CD14-positive monocyte (primary cell): ENCODE measurements around the gene TCIRG1. TPM values are rescaled to one million over a fixed set of nuclear protein-coding genes. Genes with fewer than 3 reads are reported as not detected.

Experiments
- DNase-seq, 3 donors: peaks; one replicate each; pipeline ENCODE4 v3.0.0-alpha.2; 2011 to 2022
- H2AFZ ChIP-seq: 2 replicates; pipeline ENCODE4 v1.6.0; 2012; ENCODE audit warnings: mild to moderate bottlenecking, low read depth, low read length, inconsistent platforms; ENCODE audit not compliant: insufficient read depth, poor library complexity, severe bottlenecking
- H3K27ac ChIP-seq, 2 donors: 1 replicate in 1 of 2; 2 replicates in 1 of 2; pipeline ENCODE4 v1.5.1; 2012 to 2013; ENCODE audit warnings: low read length in 2 of 2, control low read depth in 1 of 2, inconsistent platforms in 1 of 2, low read depth in 1 of 2, mild to moderate bottlenecking in 1 of 2
- H3K27me3 ChIP-seq, 2 donors: one replicate each; pipeline versions ENCODE4 v1.6.0 to v1.6.1; 2011 to 2013; ENCODE audit warnings: low read length in 2 of 2; ENCODE audit not compliant: control insufficient read depth in 2 of 2, insufficient read depth in 2 of 2
- H3K36me3 ChIP-seq, 2 donors: replicated peaks in 1 of 2; 1 replicate in 1 of 2; 2 replicates in 1 of 2; pipeline versions ENCODE4 v1.5.1 to v1.6.1; 2012 to 2013; ENCODE audit warnings: low read length in 2 of 2, control low read depth in 1 of 2, inconsistent platforms in 1 of 2, mild to moderate bottlenecking in 1 of 2; ENCODE audit not compliant: insufficient read depth in 2 of 2, control insufficient read depth in 1 of 2
- H3K4me1 ChIP-seq, 2 donors: 1 replicate in 1 of 2; 2 replicates in 1 of 2; pipeline versions ENCODE4 v1.5.1 to v1.6.1; 2012 to 2013; ENCODE audit warnings: low read length in 2 of 2, control low read depth in 1 of 2, inconsistent platforms in 1 of 2, mild to moderate bottlenecking in 1 of 2, moderate library complexity in 1 of 2; ENCODE audit not compliant: insufficient read depth in 2 of 2, control insufficient read depth in 1 of 2
- H3K4me2 ChIP-seq: replicated peaks from 2 replicates; pipeline ENCODE3; 2012; ENCODE audit warnings: low read length, moderate library complexity, mild to moderate bottlenecking; ENCODE audit not compliant: poor library complexity, severe bottlenecking; ENCODE audit errors: extremely low read depth
- H3K4me3 ChIP-seq, 3 experiments: fragments of 200-600 bp in 1 of 3; sonication (generic) in 1 of 3; replicated peaks in 1 of 3; 1 replicate in 2 of 3; 2 replicates in 1 of 3; pipeline ENCODE4 v1.5.1; 2011 to 2013; ENCODE audit warnings: low read length in 3 of 3, mild to moderate bottlenecking in 3 of 3, control low read depth in 2 of 3, low read depth in 2 of 3, inconsistent platforms in 1 of 3, moderate library complexity in 1 of 3
- H3K79me2 ChIP-seq: 2 replicates; pipeline ENCODE4 v1.6.0; 2012; ENCODE audit warnings: mild to moderate bottlenecking, control low read depth, inconsistent platforms, low read length, moderate library complexity; ENCODE audit not compliant: insufficient read depth
- H3K9ac ChIP-seq: 2 replicates; pipeline ENCODE4 v1.6.0; 2017; ENCODE audit warnings: low read length, mild to moderate bottlenecking; ENCODE audit not compliant: insufficient read depth, poor library complexity, severe bottlenecking
- H3K9me3 ChIP-seq, 2 donors: replicated peaks in 1 of 2; 1 replicate in 1 of 2; 2 replicates in 1 of 2; pipeline versions ENCODE4 v1.5.1 to v1.6.1; 2012 to 2013; ENCODE audit warnings: low read length in 2 of 2, control low read depth in 1 of 2; ENCODE audit not compliant: control insufficient read depth in 1 of 2, insufficient read depth in 1 of 2
- H4K20me1 ChIP-seq: 2 replicates; pipeline ENCODE4 v1.6.0; 2012; ENCODE audit warnings: mild to moderate bottlenecking, low read length, control low read depth, moderate library complexity; ENCODE audit not compliant: insufficient read depth
- H3K27ac Mint-ChIP-seq, 7 donors: one replicate each; pipeline ENCODE4 v1.8.0; 2020; ENCODE audit warnings: mild to moderate bottlenecking in 7 of 7, mixed read lengths in 7 of 7, moderate library complexity in 6 of 7, inconsistent platforms in 2 of 7
- H3K27me3 Mint-ChIP-seq, 3 donors: one replicate each; pipeline ENCODE4 v1.8.0; 2021 to 2022; ENCODE audit warnings: low read depth in 3 of 3, mild to moderate bottlenecking in 3 of 3, mixed read lengths in 3 of 3, moderate library complexity in 3 of 3, inconsistent platforms in 1 of 3
- H3K36me3 Mint-ChIP-seq, 2 donors: one replicate each; pipeline ENCODE4 v1.8.0; 2020; ENCODE audit warnings: mixed read lengths in 2 of 2, inconsistent platforms in 1 of 2, mild to moderate bottlenecking in 1 of 2
- H3K4me1 Mint-ChIP-seq: one replicate; pipeline ENCODE4 v1.8.0; 2020; ENCODE audit warnings: mild to moderate bottlenecking, mixed read lengths
- H3K4me3 Mint-ChIP-seq, 2 donors: one replicate each; pipeline ENCODE4 v1.8.0; 2020; ENCODE audit warnings: mild to moderate bottlenecking in 2 of 2, mixed read lengths in 2 of 2, moderate library complexity in 1 of 2
- H3K9me3 Mint-ChIP-seq, 7 donors: one replicate each; pipeline ENCODE4 v1.8.0; 2020 to 2022; ENCODE audit warnings: mixed read lengths in 7 of 7, mild to moderate bottlenecking in 6 of 7, moderate library complexity in 6 of 7, inconsistent platforms in 2 of 7
- WGBS: methylation state at CpG from one replicate; pipeline ENCODE4 v1.1.5; 2013; ENCODE audit warnings: missing lambda C conversion rate; ENCODE audit not compliant: insufficient coverage; 5-methylcytosine and 5-hydroxymethylcytosine counted together
- intact Hi-C, 2 donors: fragments of 100-400 bp; cut with micrococcal nuclease; formaldehyde crosslinking; loops; one replicate each; pipeline versions ENCODE4 v1.15.0 to v1.15.1; 2023
- polyA plus RNA-seq, 3 donors: library from polyadenylated mRNA; depleted of rRNA in 1 of 3; unstranded in 2 of 3; stranded (reverse) in 1 of 3; fragments of 300-500 nt in 2 of 3; fragments of >200 nt in 1 of 3; fragmentation: Illumina TruSeq in 2 of 3; gene quantifications; 1 replicate in 2 of 3; 2 replicates in 1 of 3; pipeline ENCODE4 v1.2.3, GENCODE V29; 2012 to 2021
- TF ChIP-seq, protein P1 (sequence below): fragments of 200-600 bp; IDR thresholded peaks from one replicate; pipeline ENCODE4 v1.8.0; 2022; ENCODE audit warnings: antibody characterized with exemption, mild to moderate bottlenecking

The TCIRG1 gene
- polyA plus RNA-seq, 3 donors: 197 to 1,286 (median 225) TPM

- DNase-seq: no peak
- Histone ChIP-seq H3K79me2 (no peaks in the 10 kb centered on the region), H3K27me3 (no peaks in the 10 kb centered on the region), H3K4me2 (no peak overlapping the region), H2AFZ (no peak overlapping the region), H3K4me3 (no peak overlapping the region), H3K27ac (peak overlapping the region in 1 of 2 donors; percentile 13), H4K20me1 (no peaks in the 10 kb centered on the region), H3K9me3 (no peaks in the 10 kb centered on the region), H3K36me3 (peaks cover 51 to 93% of the 10 kb centered on the region in 2 donors), H3K4me1 (peaks cover 0 to 10% of the 10 kb centered on the region in 2 donors), H3K9ac (no peak overlapping the region)
- Mint-ChIP-seq H3K27ac (peak overlapping the region in 4 of 7 donors; percentile 11 to 68 (median 43)), H3K9me3 (no peaks in the 10 kb centered on the region), H3K4me1 (peaks cover 16% of the 10 kb centered on the region), H3K4me3 (no peak overlapping the region), H3K27me3 (no peaks in the 10 kb centered on the region), H3K36me3 (peaks cover 69 to 85% of the 10 kb centered on the region in 2 donors)
- TF ChIP-seq, protein P1, sequence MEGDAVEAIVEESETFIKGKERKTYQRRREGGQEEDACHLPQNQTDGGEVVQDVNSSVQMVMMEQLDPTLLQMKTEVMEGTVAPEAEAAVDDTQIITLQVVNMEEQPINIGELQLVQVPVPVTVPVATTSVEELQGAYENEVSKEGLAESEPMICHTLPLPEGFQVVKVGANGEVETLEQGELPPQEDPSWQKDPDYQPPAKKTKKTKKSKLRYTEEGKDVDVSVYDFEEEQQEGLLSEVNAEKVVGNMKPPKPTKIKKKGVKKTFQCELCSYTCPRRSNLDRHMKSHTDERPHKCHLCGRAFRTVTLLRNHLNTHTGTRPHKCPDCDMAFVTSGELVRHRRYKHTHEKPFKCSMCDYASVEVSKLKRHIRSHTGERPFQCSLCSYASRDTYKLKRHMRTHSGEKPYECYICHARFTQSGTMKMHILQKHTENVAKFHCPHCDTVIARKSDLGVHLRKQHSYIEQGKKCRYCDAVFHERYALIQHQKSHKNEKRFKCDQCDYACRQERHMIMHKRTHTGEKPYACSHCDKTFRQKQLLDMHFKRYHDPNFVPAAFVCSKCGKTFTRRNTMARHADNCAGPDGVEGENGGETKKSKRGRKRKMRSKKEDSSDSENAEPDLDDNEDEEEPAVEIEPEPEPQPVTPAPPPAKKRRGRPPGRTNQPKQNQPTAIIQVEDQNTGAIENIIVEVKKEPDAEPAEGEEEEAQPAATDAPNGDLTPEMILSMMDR: no peak
- intact Hi-C loops: no loop called here
- WGBS: no CpG with 5 or more reads among the region's 2 CpGs
These were observed 26.1 kb downstream of the TCIRG1 start for GRCh38 chr11:68064926-68065325.

- no peak overlapping the region for H2AFZ ChIP-seq
These were observed 27.0 kb downstream of the TCIRG1 start for GRCh38 chr11:68065841-68066240.

More at GRCh38 chr11:68065841-68066240, 27.0 kb downstream of the TCIRG1 start:
- Histone ChIP-seq H3K9me3 (no peaks in the 10 kb centered on the region), H3K27ac (no peak overlapping the region), H3K4me3 (no peak overlapping the region), H3K4me1 (peaks cover 0 to 10% of the 10 kb centered on the region in 2 donors), H3K27me3 (no peaks in the 10 kb centered on the region), H3K9ac (no peak overlapping the region), H4K20me1 (no peaks in the 10 kb centered on the region), H3K79me2 (no peaks in the 10 kb centered on the region), H3K36me3 (peaks cover 60 to 97% of the 10 kb centered on the region in 2 donors), H3K4me2 (no peak overlapping the region)
- Mint-ChIP-seq H3K4me1 (peaks cover 16% of the 10 kb centered on the region), H3K36me3 (peaks cover 74 to 88% of the 10 kb centered on the region in 2 donors), H3K9me3 (no peaks in the 10 kb centered on the region), H3K27ac (no peak overlapping the region), H3K4me3 (no peak overlapping the region), H3K27me3 (no peaks in the 10 kb centered on the region)
- 90% methylated on average over 3 of the region's 5 CpGs for WGBS
- no peak for DNase-seq
- TF ChIP-seq, protein P1: no peak
- intact Hi-C loops: no loop called here
